HFFc6 (cell line): Measurements from ENCODE around the gene SLC7A1. TPM values are rescaled to one million over a fixed set of nuclear protein-coding genes. Genes with fewer than 3 reads are reported as not detected.
A peak's percentile ranks its signal among the peaks of the same experiment; 100 is the strongest.

Source experiments
- DNase-seq: peaks from one replicate; pipeline ENCODE4 v3.0.0-alpha.2; 2018
- H3K27ac Mint-ChIP-seq: 2 replicates; pipeline ENCODE4 v1.8.0; 2020; ENCODE audit warnings: mild to moderate bottlenecking, mixed read lengths
- H3K27me3 Mint-ChIP-seq: 2 replicates; pipeline ENCODE4 v1.8.0; 2021; ENCODE audit warnings: mild to moderate bottlenecking, moderate library complexity, mixed read lengths; ENCODE audit not compliant: insufficient read depth
- H3K36me3 Mint-ChIP-seq: 2 replicates; pipeline ENCODE4 v1.8.0; 2021; ENCODE audit warnings: low read depth, mixed read lengths
- H3K4me1 Mint-ChIP-seq: 2 replicates; pipeline ENCODE4 v1.8.0; 2020; ENCODE audit warnings: low read depth, mixed read lengths
- H3K4me3 Mint-ChIP-seq: 2 replicates; pipeline ENCODE4 v1.8.0; 2020; ENCODE audit warnings: mild to moderate bottlenecking, moderate library complexity, mixed read lengths
- H3K9me3 Mint-ChIP-seq: 2 replicates; pipeline ENCODE4 v1.8.0; 2020; ENCODE audit warnings: mild to moderate bottlenecking, mixed read lengths
- total RNA-seq, 6 experiments: library from RNA; stranded (reverse); fragmentation: NEBNext Ultra II Directional; extraction: Animal tissue kit (Norgen Biotek cat#: 25700); gene quantifications; 2 replicates in 1 of 6; 3 replicates in 5 of 6; pipeline ENCODE4 v1.2.3, GENCODE V29; 2021
- TF ChIP-seq, protein P1 (sequence below): fragments of 200-600 bp; sonication (generic); IDR thresholded peaks from 2 replicates; pipeline ENCODE4 v1.5.0; 2021; ENCODE audit warnings: antibody characterized with exemption, mild to moderate bottlenecking

SLC7A1 gene
- total RNA-seq, 6 experiments from 2014 or later = 134 to 174 (median 144) TPM

DNA sequence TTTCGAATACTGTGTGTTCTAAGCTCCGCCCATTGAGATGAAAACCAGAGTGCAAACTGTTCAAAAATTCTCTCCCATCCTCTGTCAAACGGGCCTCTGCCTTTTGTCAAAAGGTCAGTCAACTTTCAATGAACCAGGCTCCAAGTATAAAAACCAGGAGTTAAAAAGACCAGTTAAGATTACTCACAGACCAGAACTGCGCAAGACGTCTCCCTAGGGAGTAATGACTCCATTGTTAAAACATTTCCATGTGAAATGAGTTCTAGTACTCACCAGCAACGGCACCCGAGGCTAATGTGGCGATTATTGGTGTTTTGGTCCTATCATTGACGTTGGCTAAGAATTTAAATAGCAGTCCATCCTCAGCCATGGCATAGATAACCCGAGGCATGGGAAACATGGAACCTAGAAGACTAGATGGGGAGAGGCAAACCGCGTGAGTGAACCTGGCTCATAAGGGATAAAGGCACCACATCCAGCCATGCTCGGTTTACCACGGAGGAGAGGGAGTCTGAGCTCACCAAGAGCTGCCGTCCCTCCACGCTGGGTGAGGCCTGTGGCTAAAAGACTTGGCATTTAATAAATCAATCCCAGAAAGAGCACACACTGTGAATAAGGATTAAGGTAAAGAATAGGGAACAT is 73.3 kb downstream of the SLC7A1 start:
- Mint-ChIP-seq H3K4me1 (peaks cover 50% of the 10 kb centered on the region), H3K9me3 (no peaks in the 10 kb centered on the region), H3K4me3 (peak overlapping the region; percentile 53), H3K27ac (peak overlapping the region; percentile 97), H3K27me3 (peaks cover 4% of the 10 kb centered on the region), H3K36me3 (peaks cover 75% of the 10 kb centered on the region)
- DNase-seq = peak; percentile 93
- TF ChIP-seq, protein P1, sequence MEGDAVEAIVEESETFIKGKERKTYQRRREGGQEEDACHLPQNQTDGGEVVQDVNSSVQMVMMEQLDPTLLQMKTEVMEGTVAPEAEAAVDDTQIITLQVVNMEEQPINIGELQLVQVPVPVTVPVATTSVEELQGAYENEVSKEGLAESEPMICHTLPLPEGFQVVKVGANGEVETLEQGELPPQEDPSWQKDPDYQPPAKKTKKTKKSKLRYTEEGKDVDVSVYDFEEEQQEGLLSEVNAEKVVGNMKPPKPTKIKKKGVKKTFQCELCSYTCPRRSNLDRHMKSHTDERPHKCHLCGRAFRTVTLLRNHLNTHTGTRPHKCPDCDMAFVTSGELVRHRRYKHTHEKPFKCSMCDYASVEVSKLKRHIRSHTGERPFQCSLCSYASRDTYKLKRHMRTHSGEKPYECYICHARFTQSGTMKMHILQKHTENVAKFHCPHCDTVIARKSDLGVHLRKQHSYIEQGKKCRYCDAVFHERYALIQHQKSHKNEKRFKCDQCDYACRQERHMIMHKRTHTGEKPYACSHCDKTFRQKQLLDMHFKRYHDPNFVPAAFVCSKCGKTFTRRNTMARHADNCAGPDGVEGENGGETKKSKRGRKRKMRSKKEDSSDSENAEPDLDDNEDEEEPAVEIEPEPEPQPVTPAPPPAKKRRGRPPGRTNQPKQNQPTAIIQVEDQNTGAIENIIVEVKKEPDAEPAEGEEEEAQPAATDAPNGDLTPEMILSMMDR = 0 out of 2 replicates have a peak, but pooled peaks have one; percentile 13

DNA sequence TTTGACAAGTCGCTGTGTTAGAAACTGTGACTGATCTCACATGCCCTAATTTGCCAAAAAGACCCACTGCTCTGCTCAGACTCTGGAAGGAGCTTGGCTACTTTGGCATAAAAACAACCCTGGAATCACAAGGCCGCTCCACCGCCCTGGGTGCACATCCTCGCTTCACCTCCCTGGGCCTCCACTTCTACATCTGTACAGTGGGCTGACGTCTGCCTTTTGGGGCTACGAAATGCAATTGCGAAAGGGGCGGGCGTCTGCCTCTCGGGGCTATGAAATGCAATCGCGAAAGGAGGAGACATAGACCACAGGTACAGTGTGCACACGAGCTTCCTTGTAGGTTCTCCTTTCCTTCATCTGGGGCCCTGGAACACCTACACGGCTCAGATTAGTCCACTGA is 74.2 kb downstream of the SLC7A1 start:
- DNase-seq = no peak
- peak overlapping the region; percentile 53 for H3K4me3 Mint-ChIP-seq
- H3K27me3 Mint-ChIP-seq = peaks cover 4% of the 10 kb centered on the region
- H3K4me1 Mint-ChIP-seq = peaks cover 54% of the 10 kb centered on the region
- no peaks in the 10 kb centered on the region for H3K9me3 Mint-ChIP-seq
- peaks cover 72% of the 10 kb centered on the region for H3K36me3 Mint-ChIP-seq
- TF ChIP-seq, protein P1 = no peak
- peak overlapping the region; percentile 97 for H3K27ac Mint-ChIP-seq

DNA sequence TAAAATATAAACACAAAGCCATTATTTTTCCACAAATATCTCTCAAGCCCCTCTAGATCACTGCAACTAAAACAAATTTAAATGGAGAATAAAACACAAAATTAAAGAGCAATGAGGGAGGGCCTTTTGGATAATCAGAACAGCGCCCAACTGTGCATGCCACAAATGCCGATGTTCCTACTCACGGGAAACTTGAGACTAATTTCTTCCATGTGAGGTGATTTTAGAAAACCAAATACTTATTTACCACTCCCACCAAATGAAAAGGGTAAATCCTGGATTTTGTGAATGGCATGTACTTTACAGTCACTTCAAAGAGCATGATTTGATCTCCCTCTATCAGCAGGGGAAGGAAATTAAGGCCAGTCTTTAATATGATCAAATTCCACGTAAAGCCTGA is 74.8 kb downstream of the SLC7A1 start:
- Mint-ChIP-seq H3K4me3 (peak overlapping the region; percentile 68), H3K27ac (peak overlapping the region; percentile 97), H3K4me1 (peaks cover 60% of the 10 kb centered on the region), H3K36me3 (peaks cover 78% of the 10 kb centered on the region), H3K27me3 (peaks cover 4% of the 10 kb centered on the region), H3K9me3 (no peaks in the 10 kb centered on the region)
- peak; percentile 73 for DNase-seq
- TF ChIP-seq, protein P1 = no peak

DNA sequence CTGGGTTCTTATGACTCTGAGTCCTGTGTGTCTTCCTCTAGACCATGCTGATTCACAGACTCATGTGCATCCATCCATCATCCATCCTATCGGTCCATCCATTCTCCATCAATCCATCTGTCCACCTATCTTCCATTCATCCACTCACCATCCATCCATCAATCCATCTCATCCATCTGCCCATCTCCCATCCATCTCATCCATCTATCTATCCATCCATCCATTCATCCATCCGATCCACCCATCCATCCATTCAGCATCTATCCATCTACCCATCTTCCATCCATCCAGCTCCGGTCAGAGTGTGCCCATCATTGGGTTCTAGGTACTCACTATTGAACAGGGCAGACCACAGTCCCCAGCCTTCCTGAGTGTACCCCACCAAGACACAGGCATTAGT is 75.6 kb downstream of the SLC7A1 start:
- TF ChIP-seq, protein P1 = no peak
- H3K27me3 Mint-ChIP-seq = peaks cover 2% of the 10 kb centered on the region
- H3K36me3 Mint-ChIP-seq = peaks cover 77% of the 10 kb centered on the region
- peaks cover 68% of the 10 kb centered on the region for H3K4me1 Mint-ChIP-seq
- H3K4me3 Mint-ChIP-seq = peak overlapping the region; percentile 31
- H3K9me3 Mint-ChIP-seq = no peaks in the 10 kb centered on the region
- peak overlapping the region; percentile 97 for H3K27ac Mint-ChIP-seq
- no peak for DNase-seq

DNA sequence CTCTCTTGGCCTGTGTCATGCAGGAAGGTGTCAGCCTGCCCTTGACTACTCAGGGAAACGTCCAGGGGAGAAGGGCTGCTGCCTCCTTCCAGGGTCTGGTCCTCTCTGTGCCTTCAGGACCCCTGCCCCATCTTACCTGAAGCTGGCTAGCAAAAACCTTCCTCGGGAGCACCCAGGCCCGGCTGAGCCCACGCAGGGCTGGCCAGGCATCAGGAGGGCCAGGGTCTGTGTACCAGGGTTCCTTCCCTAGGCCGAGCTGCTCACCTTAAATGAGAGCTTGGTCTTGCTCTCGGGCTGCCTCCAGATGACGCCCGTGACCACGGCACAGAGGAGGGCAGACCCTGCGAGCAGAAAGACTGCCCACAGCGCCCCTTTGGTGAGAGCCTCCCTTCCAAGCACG is 78.6 kb downstream of the SLC7A1 start:
- TF ChIP-seq, protein P1 = no peak
- Mint-ChIP-seq H3K4me1 (peaks cover 68% of the 10 kb centered on the region), H3K9me3 (no peaks in the 10 kb centered on the region), H3K27ac (peak overlapping the region; percentile 90), H3K27me3 (peaks cover 4% of the 10 kb centered on the region; the same call in 1 of the 2 replicates), H3K4me3 (no peak overlapping the region), H3K36me3 (peaks cover 70% of the 10 kb centered on the region)
- DNase-seq = no peak
